HG03060 (cell line): ENCODE data around the gene JMJD4.
"Not testable (repeated sequence)": the region's sequence is repeated elsewhere in the genome, so short reads cannot be mapped to it uniquely, and the experiment has no call there.

Experiments used
- ATAC-seq: cut with Tn5 transposase; IDR thresholded peaks from one replicate; pipeline ENCODE4 v1.9.1; 2021; ENCODE audit warnings: low read depth, moderate number of reproducible peaks; ENCODE audit not compliant: unreplicated experiment

JMJD4 gene

DNA sequence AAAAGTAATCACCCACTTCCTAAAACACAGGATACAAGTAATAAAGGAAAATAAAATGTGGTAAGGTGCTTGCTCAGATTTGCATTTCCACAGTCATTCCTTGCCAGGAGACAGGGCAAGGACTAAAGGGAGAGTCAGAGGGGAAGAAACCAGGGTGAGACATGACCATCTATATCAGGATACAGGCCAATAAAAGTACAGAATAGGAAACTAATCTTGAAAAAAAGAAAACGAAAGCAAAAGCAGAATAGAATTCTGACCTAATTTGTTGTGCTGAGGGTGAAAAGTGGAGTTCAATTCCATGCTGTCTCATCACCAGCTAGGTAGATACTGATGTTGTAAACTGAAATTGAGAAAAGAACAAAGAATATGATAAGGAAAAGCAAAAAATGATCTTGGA, 27.3 kb downstream of the JMJD4 start:
- no peak for ATAC-seq

DNA sequence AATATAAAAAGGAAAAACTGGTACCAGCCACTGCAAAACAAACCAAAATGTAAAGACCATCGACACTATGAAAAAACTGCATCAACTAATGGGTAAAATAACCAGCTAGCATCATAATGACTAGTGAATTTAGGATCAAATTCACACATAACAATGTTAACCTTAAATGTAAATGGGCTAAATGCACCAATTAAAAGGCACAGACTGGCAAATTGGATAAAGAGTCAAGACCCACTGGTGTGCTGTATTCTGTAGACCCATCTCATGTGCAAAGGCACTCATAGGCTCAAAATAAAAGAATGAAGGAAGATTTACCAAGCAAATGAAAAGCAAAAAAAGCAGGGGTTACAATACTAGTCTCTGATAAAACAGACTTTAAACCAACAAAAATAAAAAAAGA, 33.5 kb downstream of the JMJD4 start:
- not testable (repeated sequence) for ATAC-seq

DNA sequence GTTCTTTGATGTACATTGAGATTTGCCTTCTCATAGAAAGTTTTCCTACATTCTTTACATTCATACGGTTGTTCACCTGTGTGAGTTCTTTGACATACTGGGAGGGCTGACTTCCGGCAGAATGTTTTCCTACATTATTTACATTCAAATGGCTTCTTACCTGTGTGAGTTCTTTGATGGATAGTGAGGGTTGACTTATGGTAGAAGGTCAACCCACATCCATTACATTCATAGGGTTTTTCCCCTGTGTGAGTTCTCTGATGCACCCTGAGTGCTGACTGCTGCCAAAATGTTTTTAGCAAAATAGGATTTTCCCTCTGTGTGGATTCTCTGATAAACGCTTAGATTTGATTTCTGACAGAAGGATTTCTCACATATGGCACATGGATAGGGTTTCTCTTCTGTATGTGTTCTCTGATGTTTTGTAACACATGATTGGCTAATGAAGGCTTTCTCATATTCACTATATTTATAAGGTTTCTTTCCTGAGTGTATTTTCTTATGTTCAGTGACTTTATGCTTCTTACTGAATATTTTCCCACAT, 37.7 kb downstream of the JMJD4 start:
- no peak for ATAC-seq

DNA sequence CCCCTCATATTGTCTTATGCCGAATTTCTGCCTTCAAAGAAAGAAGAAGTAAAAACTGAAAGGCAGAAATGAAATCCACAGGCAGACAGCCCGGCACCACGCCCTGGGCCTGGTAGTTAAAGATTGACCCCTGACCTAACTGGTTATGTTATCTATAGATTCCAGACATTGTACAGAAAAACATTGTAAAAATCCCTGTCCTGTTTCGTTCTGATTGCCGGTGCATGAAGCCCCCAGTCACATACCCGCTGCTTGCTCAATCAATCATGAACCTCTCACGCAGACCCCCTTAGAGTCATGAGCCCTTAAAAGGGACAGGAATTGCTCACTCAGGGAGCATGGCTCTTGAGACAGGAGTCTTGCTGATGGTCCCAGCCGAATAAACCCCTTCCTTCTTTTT, 49.3 kb downstream of the JMJD4 start:
- no peak for ATAC-seq
